CD14-positive monocyte (primary cell): ENCODE results near the gene NDST3. TPM values are rescaled to one million over a fixed set of nuclear protein-coding genes. Genes with fewer than 3 reads are reported as not detected.

Experiments
- DNase-seq, 3 donors: peaks; one replicate each; pipeline ENCODE4 v3.0.0-alpha.2; 2011 to 2022
- H2AFZ ChIP-seq: 2 replicates; pipeline ENCODE4 v1.6.0; 2012; ENCODE audit warnings: mild to moderate bottlenecking, low read depth, low read length, inconsistent platforms; ENCODE audit not compliant: insufficient read depth, poor library complexity, severe bottlenecking
- H3K27ac ChIP-seq, 2 donors: 1 replicate in 1 of 2; 2 replicates in 1 of 2; pipeline ENCODE4 v1.5.1; 2012 to 2013; ENCODE audit warnings: low read length in 2 of 2, control low read depth in 1 of 2, inconsistent platforms in 1 of 2, low read depth in 1 of 2, mild to moderate bottlenecking in 1 of 2
- H3K27me3 ChIP-seq, 2 donors: one replicate each; pipeline versions ENCODE4 v1.6.0 to v1.6.1; 2011 to 2013; ENCODE audit warnings: low read length in 2 of 2; ENCODE audit not compliant: control insufficient read depth in 2 of 2, insufficient read depth in 2 of 2
- H3K36me3 ChIP-seq, 2 donors: replicated peaks in 1 of 2; 1 replicate in 1 of 2; 2 replicates in 1 of 2; pipeline versions ENCODE4 v1.5.1 to v1.6.1; 2012 to 2013; ENCODE audit warnings: low read length in 2 of 2, control low read depth in 1 of 2, inconsistent platforms in 1 of 2, mild to moderate bottlenecking in 1 of 2; ENCODE audit not compliant: insufficient read depth in 2 of 2, control insufficient read depth in 1 of 2
- H3K4me1 ChIP-seq, 2 donors: 1 replicate in 1 of 2; 2 replicates in 1 of 2; pipeline versions ENCODE4 v1.5.1 to v1.6.1; 2012 to 2013; ENCODE audit warnings: low read length in 2 of 2, control low read depth in 1 of 2, inconsistent platforms in 1 of 2, mild to moderate bottlenecking in 1 of 2, moderate library complexity in 1 of 2; ENCODE audit not compliant: insufficient read depth in 2 of 2, control insufficient read depth in 1 of 2
- H3K4me2 ChIP-seq: replicated peaks from 2 replicates; pipeline ENCODE3; 2012; ENCODE audit warnings: low read length, moderate library complexity, mild to moderate bottlenecking; ENCODE audit not compliant: poor library complexity, severe bottlenecking; ENCODE audit errors: extremely low read depth
- H3K4me3 ChIP-seq, 3 experiments: fragments of 200-600 bp in 1 of 3; sonication (generic) in 1 of 3; replicated peaks in 1 of 3; 1 replicate in 2 of 3; 2 replicates in 1 of 3; pipeline ENCODE4 v1.5.1; 2011 to 2013; ENCODE audit warnings: low read length in 3 of 3, mild to moderate bottlenecking in 3 of 3, control low read depth in 2 of 3, low read depth in 2 of 3, inconsistent platforms in 1 of 3, moderate library complexity in 1 of 3
- H3K79me2 ChIP-seq: 2 replicates; pipeline ENCODE4 v1.6.0; 2012; ENCODE audit warnings: mild to moderate bottlenecking, control low read depth, inconsistent platforms, low read length, moderate library complexity; ENCODE audit not compliant: insufficient read depth
- H3K9ac ChIP-seq: 2 replicates; pipeline ENCODE4 v1.6.0; 2017; ENCODE audit warnings: low read length, mild to moderate bottlenecking; ENCODE audit not compliant: insufficient read depth, poor library complexity, severe bottlenecking
- H3K9me3 ChIP-seq, 2 donors: replicated peaks in 1 of 2; 1 replicate in 1 of 2; 2 replicates in 1 of 2; pipeline versions ENCODE4 v1.5.1 to v1.6.1; 2012 to 2013; ENCODE audit warnings: low read length in 2 of 2, control low read depth in 1 of 2; ENCODE audit not compliant: control insufficient read depth in 1 of 2, insufficient read depth in 1 of 2
- H4K20me1 ChIP-seq: 2 replicates; pipeline ENCODE4 v1.6.0; 2012; ENCODE audit warnings: mild to moderate bottlenecking, low read length, control low read depth, moderate library complexity; ENCODE audit not compliant: insufficient read depth
- H3K27ac Mint-ChIP-seq, 7 donors: one replicate each; pipeline ENCODE4 v1.8.0; 2020; ENCODE audit warnings: mild to moderate bottlenecking in 7 of 7, mixed read lengths in 7 of 7, moderate library complexity in 6 of 7, inconsistent platforms in 2 of 7
- H3K27me3 Mint-ChIP-seq, 3 donors: one replicate each; pipeline ENCODE4 v1.8.0; 2021 to 2022; ENCODE audit warnings: low read depth in 3 of 3, mild to moderate bottlenecking in 3 of 3, mixed read lengths in 3 of 3, moderate library complexity in 3 of 3, inconsistent platforms in 1 of 3
- H3K36me3 Mint-ChIP-seq, 2 donors: one replicate each; pipeline ENCODE4 v1.8.0; 2020; ENCODE audit warnings: mixed read lengths in 2 of 2, inconsistent platforms in 1 of 2, mild to moderate bottlenecking in 1 of 2
- H3K4me1 Mint-ChIP-seq: one replicate; pipeline ENCODE4 v1.8.0; 2020; ENCODE audit warnings: mild to moderate bottlenecking, mixed read lengths
- H3K4me3 Mint-ChIP-seq, 2 donors: one replicate each; pipeline ENCODE4 v1.8.0; 2020; ENCODE audit warnings: mild to moderate bottlenecking in 2 of 2, mixed read lengths in 2 of 2, moderate library complexity in 1 of 2
- H3K9me3 Mint-ChIP-seq, 7 donors: one replicate each; pipeline ENCODE4 v1.8.0; 2020 to 2022; ENCODE audit warnings: mixed read lengths in 7 of 7, mild to moderate bottlenecking in 6 of 7, moderate library complexity in 6 of 7, inconsistent platforms in 2 of 7
- WGBS: methylation state at CpG from one replicate; pipeline ENCODE4 v1.1.5; 2013; ENCODE audit warnings: missing lambda C conversion rate; ENCODE audit not compliant: insufficient coverage; 5-methylcytosine and 5-hydroxymethylcytosine counted together
- intact Hi-C, 2 donors: fragments of 100-400 bp; cut with micrococcal nuclease; formaldehyde crosslinking; loops; one replicate each; pipeline versions ENCODE4 v1.15.0 to v1.15.1; 2023
- polyA plus RNA-seq, 3 donors: library from polyadenylated mRNA; depleted of rRNA in 1 of 3; unstranded in 2 of 3; stranded (reverse) in 1 of 3; fragments of 300-500 nt in 2 of 3; fragments of >200 nt in 1 of 3; fragmentation: Illumina TruSeq in 2 of 3; gene quantifications; 1 replicate in 2 of 3; 2 replicates in 1 of 3; pipeline ENCODE4 v1.2.3, GENCODE V29; 2012 to 2021
- TF ChIP-seq, protein P1 (sequence below): fragments of 200-600 bp; IDR thresholded peaks from one replicate; pipeline ENCODE4 v1.8.0; 2022; ENCODE audit warnings: antibody characterized with exemption, mild to moderate bottlenecking

Gene NDST3
- polyA plus RNA-seq, 3 donors, result not detected

DNA sequence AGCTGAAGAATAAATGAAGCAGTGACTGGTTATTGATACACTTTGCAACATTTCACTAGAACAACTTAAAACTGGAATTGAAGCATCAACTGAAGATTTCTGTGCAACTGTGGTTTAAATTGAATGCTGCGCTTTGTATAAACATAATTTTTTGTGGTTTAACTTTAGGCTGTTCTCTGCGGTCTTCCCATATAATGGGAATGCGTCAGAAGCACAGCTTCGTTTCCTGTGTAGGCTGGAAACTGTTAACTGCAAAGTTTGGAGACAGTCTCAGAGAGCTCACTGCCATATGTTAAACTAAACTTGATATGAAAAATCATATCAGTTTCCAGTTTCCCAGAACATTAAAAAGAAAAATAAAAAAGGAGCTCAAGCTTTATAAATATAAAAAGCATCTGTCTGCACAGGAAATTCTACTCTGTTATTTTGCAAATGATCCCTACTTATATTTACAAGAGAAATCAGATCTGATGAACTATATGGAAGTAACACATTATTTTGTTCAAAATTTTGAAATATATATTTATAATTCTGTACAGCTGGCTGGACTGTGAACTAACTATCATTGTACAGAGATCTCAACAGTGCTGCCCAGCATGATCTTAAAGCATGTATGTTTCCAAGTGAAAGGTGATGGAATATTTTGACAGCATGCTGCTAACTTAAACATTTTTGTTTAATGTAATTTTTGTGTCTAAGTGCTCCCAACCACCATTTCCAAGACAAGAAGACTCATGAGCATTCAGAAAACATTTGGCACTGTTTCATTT, 139.9 kb downstream of the NDST3 start:
- Histone ChIP-seq H3K9ac (no peak overlapping the region), H3K4me1 (no peaks in the 10 kb centered on the region), H3K27me3 (no peaks in the 10 kb centered on the region), H3K36me3 (no peaks in the 10 kb centered on the region), H3K4me3 (no peak overlapping the region), H2AFZ (no peak overlapping the region), H4K20me1 (no peaks in the 10 kb centered on the region), H3K27ac (no peak overlapping the region), H3K79me2 (no peaks in the 10 kb centered on the region), H3K4me2 (no peak overlapping the region), H3K9me3 (no peaks in the 10 kb centered on the region)
- no peak overlapping the region for H3K4me3 Mint-ChIP-seq
- no peaks in the 10 kb centered on the region for H3K36me3 Mint-ChIP-seq
- H3K4me1 Mint-ChIP-seq, result no peaks in the 10 kb centered on the region
- DNase-seq, result no peak
- H3K27me3 Mint-ChIP-seq, result peaks cover 0 to 2% (median 0%) of the 10 kb centered on the region in 3 donors
- H3K9me3 Mint-ChIP-seq, result peaks cover 0 to 2% (median 0%) of the 10 kb centered on the region in 7 donors
- 0% methylated on average over 1 of the region's 4 CpGs for WGBS
- intact Hi-C loops, result no loop called here
- TF ChIP-seq, protein P1, sequence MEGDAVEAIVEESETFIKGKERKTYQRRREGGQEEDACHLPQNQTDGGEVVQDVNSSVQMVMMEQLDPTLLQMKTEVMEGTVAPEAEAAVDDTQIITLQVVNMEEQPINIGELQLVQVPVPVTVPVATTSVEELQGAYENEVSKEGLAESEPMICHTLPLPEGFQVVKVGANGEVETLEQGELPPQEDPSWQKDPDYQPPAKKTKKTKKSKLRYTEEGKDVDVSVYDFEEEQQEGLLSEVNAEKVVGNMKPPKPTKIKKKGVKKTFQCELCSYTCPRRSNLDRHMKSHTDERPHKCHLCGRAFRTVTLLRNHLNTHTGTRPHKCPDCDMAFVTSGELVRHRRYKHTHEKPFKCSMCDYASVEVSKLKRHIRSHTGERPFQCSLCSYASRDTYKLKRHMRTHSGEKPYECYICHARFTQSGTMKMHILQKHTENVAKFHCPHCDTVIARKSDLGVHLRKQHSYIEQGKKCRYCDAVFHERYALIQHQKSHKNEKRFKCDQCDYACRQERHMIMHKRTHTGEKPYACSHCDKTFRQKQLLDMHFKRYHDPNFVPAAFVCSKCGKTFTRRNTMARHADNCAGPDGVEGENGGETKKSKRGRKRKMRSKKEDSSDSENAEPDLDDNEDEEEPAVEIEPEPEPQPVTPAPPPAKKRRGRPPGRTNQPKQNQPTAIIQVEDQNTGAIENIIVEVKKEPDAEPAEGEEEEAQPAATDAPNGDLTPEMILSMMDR, result no peak
- no peak overlapping the region for H3K27ac Mint-ChIP-seq

DNA sequence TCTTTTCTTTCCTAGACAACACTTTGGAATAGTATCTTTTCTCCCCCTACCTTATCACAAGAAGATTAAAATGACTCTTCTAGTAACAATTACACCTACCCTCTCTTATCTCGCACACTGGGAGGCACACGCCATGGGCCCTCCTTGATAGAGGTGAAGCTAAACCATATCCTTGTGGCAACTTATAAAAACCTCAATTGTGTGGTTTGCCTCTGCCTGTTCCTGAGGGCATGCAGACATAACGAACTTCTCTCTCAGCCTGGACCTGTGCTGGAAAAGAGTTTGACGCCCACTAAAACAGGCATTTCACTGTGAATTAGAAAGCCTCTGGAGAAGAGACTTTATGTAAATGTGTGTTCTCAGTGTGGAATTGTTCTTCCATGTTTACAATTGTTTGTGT, 141.2 kb downstream of the NDST3 start:
- Histone ChIP-seq H4K20me1 (no peaks in the 10 kb centered on the region), H3K9ac (no peak overlapping the region), H2AFZ (no peak overlapping the region), H3K79me2 (no peaks in the 10 kb centered on the region), H3K27ac (no peak overlapping the region), H3K4me1 (no peaks in the 10 kb centered on the region), H3K36me3 (no peaks in the 10 kb centered on the region), H3K27me3 (no peaks in the 10 kb centered on the region), H3K4me3 (no peak overlapping the region), H3K4me2 (no peak overlapping the region), H3K9me3 (no peaks in the 10 kb centered on the region)
- TF ChIP-seq, protein P1, result no peak
- Mint-ChIP-seq H3K9me3 (peaks cover 0 to 2% (median 0%) of the 10 kb centered on the region in 7 donors), H3K27ac (no peak overlapping the region), H3K27me3 (peaks cover 0 to 2% (median 0%) of the 10 kb centered on the region in 3 donors), H3K4me1 (no peaks in the 10 kb centered on the region), H3K36me3 (no peaks in the 10 kb centered on the region), H3K4me3 (no peak overlapping the region)
- DNase-seq, result no peak
- intact Hi-C loops, result no loop called here
- WGBS, result 20% methylated on average over 1 of the region's 4 CpGs
